Testis (tissue), 3 donors: ENCODE results near the gene GPER1. TPM values are rescaled to one million over a fixed set of nuclear protein-coding genes. Genes with fewer than 3 reads are reported as not detected.
"Not testable (repeated sequence)": the region's sequence is repeated elsewhere in the genome, so short reads cannot be mapped to it uniquely, and the experiment has no call there.

ENCODE experiments used
- DNase-seq: peaks from one replicate; pipeline ENCODE4 v3.0.0-alpha.2; 2019
- H3K27ac ChIP-seq, 2 donors: fragments of 200-600 bp; sonication (generic); one replicate each; pipeline ENCODE4 v1.5.1; 2019
- H3K27me3 ChIP-seq: fragments of 200-600 bp; sonication (generic); one replicate; pipeline ENCODE4 v1.5.1; 2019
- H3K36me3 ChIP-seq: fragments of 200-600 bp; sonication (generic); one replicate; pipeline ENCODE4 v1.5.1; 2017; ENCODE audit warnings: low read depth; ENCODE audit errors: missing control alignments
- H3K4me1 ChIP-seq: fragments of 200-600 bp; sonication (generic); one replicate; pipeline ENCODE4 v1.5.1; 2019
- H3K4me3 ChIP-seq, 2 donors: fragments of 200-600 bp; sonication (generic); one replicate each; pipeline ENCODE4 v1.5.1; 2017 to 2019
- H3K9me3 ChIP-seq: fragments of 200-600 bp; sonication (generic); one replicate; pipeline ENCODE4 v1.5.1; 2017
- POLR2A ChIP-seq: fragments of 450-650 bp; IDR thresholded peaks from one replicate; pipeline ENCODE4 v1.6.1; 2017; ENCODE audit warnings: antibody characterized with exemption, mild to moderate bottlenecking, moderate library complexity
- WGBS, 2 donors: methylation state at CpG; one replicate each; pipeline ENCODE4 v1.1.5; 2018; 5-methylcytosine and 5-hydroxymethylcytosine counted together
- intact Hi-C: fragments of 100-400 bp; cut with DNase I; formaldehyde crosslinking; loops from one replicate; pipeline ENCODE4 v1.15.1; 2023; ENCODE audit warnings: low total_unique reads
- polyA plus RNA-seq: library from polyadenylated mRNA; stranded (reverse); fragments of 350-450 nt; fragmentation: Illumina TruSeq; extraction: RNeasy Lipid Tissue Mini Kit (QIAGEN cat#74804); gene quantifications from one replicate; pipeline ENCODE4 v1.2.3, GENCODE V29; 2014; ENCODE audit warnings: low read depth, low replicate concordance; ENCODE audit not compliant: insufficient read depth
- total RNA-seq, 2 donors: library from RNA; depleted of rRNA; stranded (reverse); fragments of >200 nt; gene quantifications; one replicate each; pipeline ENCODE4 v1.2.3, GENCODE V29; 2016
- TF ChIP-seq, protein P1 (sequence below), 3 experiments: fragments of 450-650 bp in 2 of 3; fragments of 200-600 bp in 1 of 3; sonication (generic) in 1 of 3; IDR thresholded peaks; one replicate each; pipeline ENCODE4 v1.5.1; 2016 to 2019; ENCODE audit warnings: antibody characterized with exemption in 3 of 3, mild to moderate bottlenecking in 2 of 3, moderate library complexity in 1 of 3

GPER1 gene
- total and polyA plus RNA-seq, 3 donors from 2014 or later, result 3.2 to 3.5 (median 3.4) TPM

DNA sequence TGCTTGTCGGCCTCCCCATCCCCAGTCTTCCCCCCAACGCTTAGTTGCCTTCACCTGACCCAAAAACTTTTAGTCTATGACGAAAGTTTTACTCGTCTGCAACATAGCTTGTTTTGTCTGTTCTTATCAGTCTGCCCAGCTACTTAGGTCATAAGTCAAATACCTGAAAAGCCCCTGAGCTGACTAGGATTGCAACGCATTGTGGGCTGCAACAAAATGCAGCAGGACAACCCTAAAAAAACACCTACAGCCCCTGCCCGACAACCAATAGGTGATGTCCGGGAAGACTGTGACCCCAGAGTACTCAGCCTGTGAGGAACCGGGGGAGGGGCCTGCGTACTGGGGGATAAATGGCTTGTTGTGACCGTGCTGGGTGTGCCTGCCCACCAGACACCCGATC, 19.3 kb upstream of the GPER1 start:
- H3K4me3 ChIP-seq, result no peak overlapping the region
- no peaks in the 10 kb centered on the region for H3K27me3 ChIP-seq
- DNase-seq, result no peak
- TF ChIP-seq POLR2A, result no peak
- TF ChIP-seq, protein P1, sequence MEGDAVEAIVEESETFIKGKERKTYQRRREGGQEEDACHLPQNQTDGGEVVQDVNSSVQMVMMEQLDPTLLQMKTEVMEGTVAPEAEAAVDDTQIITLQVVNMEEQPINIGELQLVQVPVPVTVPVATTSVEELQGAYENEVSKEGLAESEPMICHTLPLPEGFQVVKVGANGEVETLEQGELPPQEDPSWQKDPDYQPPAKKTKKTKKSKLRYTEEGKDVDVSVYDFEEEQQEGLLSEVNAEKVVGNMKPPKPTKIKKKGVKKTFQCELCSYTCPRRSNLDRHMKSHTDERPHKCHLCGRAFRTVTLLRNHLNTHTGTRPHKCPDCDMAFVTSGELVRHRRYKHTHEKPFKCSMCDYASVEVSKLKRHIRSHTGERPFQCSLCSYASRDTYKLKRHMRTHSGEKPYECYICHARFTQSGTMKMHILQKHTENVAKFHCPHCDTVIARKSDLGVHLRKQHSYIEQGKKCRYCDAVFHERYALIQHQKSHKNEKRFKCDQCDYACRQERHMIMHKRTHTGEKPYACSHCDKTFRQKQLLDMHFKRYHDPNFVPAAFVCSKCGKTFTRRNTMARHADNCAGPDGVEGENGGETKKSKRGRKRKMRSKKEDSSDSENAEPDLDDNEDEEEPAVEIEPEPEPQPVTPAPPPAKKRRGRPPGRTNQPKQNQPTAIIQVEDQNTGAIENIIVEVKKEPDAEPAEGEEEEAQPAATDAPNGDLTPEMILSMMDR (IDR thresholded peaks at IDR 0.05), result no peak
- H3K9me3 ChIP-seq, result no peaks in the 10 kb centered on the region
- intact Hi-C loops, result no loop called here
- WGBS, 2 donors, result 83 to 89% methylated on average over 7 to 11 of the region's 11 CpGs
- no peak overlapping the region for H3K27ac ChIP-seq
- no peaks in the 10 kb centered on the region for H3K36me3 ChIP-seq
- peaks cover 7% of the 10 kb centered on the region for H3K4me1 ChIP-seq

DNA sequence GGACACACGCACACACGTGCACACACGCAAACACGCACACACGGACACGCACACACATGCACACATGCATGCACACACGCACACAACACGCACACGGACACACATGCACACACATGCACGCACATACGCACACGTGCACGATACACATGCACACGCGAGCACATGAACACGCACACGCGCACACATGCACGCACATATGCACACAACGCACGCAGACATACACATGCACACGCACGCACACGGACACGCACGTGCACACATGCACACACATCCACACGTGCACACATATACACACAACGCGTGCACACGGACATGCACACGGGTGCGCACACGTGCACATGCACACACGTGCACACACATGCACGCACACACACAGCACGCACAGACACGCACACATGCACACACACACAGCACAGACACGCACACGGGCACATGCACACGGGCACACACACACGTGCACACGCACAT, 17.3 kb upstream of the GPER1 start:
- H3K27ac ChIP-seq, result no peak overlapping the region

DNA sequence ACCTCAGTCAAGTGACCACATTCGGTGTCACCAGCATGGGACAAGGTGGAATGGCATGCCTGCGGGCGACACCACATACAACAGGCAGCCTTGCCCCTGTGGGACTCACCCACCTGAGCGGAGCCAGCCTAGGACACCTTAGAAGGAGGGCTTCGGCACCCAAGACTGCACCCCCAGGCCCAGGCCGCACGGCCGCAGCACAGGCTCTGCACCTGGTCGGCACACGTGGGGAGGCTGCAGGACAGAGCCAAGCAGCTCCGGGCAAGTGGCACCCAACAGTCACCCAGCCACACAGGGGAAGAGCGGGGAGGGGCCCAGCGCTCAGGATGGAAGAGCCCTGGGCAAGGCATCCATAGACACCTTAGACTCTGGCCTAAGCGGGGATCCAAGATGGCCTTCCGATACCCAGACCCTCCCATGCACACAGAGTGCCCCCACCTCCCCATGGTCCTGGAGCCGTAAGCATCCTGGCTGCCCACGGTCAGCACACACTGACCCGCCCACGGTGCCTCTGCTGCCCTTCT, 16.1 kb upstream of the GPER1 start:
- intact Hi-C loops, result no loop called here
- Histone ChIP-seq H3K4me1 (peaks cover 10% of the 10 kb centered on the region), H3K27me3 (no peaks in the 10 kb centered on the region), H3K27ac (no peak overlapping the region), H3K36me3 (no peaks in the 10 kb centered on the region), H3K9me3 (no peaks in the 10 kb centered on the region), H3K4me3 (no peak overlapping the region)
- WGBS, 2 donors, result 93 to 95% methylated on average over 6 to 11 of the region's 19 CpGs
- TF ChIP-seq, protein P1 (IDR thresholded peaks at IDR 0.05), result no peak
- TF ChIP-seq POLR2A, result no peak
- no peak for DNase-seq

More for the DNA sequence above, 17.3 kb upstream of the GPER1 start:
- Histone ChIP-seq H3K9me3 (no peaks in the 10 kb centered on the region), H3K27me3 (no peaks in the 10 kb centered on the region), H3K4me3 (no peak overlapping the region), H3K4me1 (peaks cover 4% of the 10 kb centered on the region), H3K36me3 (no peaks in the 10 kb centered on the region)
- intact Hi-C loops, result no loop called here
- no peak for DNase-seq
- WGBS, 2 donors, result 79 to 82% methylated on average over 29 to 42 of the region's 42 CpGs
- no peak for TF ChIP-seq POLR2A
- TF ChIP-seq, protein P1 (IDR thresholded peaks at IDR 0.05), result no peak

DNA sequence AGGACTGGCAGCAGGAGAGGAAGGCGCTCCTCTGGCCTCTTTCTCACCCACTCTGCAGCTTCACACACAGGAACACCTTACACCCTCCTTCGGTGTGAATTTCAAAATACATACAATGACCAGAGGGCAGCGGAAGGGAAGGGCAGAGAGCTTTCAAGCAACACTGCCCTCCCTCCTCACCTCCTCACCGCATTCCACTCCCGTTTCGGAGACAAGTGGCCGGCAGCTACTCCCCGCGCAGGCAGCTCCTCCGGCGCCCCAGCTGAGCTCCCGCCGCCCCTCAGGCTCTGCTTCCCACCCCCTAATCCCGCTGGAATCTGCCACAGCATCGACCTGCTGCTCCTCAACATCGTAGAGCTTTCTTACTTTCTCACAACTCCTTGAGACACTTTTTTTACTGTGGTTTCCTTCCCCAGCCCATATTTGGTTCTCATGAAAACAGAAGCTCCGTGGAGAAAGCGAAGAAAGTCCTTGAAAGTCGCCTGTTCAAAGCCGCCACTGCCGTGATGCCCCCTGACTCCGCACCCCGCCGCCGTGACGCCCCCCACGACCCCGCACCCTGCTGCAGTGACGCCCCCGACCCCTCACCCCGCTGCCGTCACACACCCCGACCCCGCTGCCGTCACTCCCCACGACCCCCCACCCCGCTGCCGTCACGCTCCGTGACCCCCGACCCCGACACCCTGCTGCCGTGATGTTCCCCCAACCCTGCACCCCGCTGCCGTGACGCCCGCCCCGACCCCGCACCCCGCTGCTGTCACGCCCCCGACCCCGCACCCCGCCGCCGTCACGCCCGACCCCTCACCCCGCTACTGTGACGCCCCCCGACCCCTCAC, 14.6 kb upstream of the GPER1 start:
- WGBS, 2 donors, result 53 to 62% methylated on average over 41 of the region's 61 CpGs
- DNase-seq, result no peak
- H3K4me3 ChIP-seq, result no peak overlapping the region
- H3K27me3 ChIP-seq, result no peaks in the 10 kb centered on the region
- intact Hi-C loops, result no loop called here
- H3K4me1 ChIP-seq, result peaks cover 13% of the 10 kb centered on the region
- no peak overlapping the region for H3K27ac ChIP-seq
- TF ChIP-seq, protein P1 (IDR thresholded peaks at IDR 0.05), result no peak
- no peak for TF ChIP-seq POLR2A
- H3K36me3 ChIP-seq, result no peaks in the 10 kb centered on the region
- no peaks in the 10 kb centered on the region for H3K9me3 ChIP-seq

DNA sequence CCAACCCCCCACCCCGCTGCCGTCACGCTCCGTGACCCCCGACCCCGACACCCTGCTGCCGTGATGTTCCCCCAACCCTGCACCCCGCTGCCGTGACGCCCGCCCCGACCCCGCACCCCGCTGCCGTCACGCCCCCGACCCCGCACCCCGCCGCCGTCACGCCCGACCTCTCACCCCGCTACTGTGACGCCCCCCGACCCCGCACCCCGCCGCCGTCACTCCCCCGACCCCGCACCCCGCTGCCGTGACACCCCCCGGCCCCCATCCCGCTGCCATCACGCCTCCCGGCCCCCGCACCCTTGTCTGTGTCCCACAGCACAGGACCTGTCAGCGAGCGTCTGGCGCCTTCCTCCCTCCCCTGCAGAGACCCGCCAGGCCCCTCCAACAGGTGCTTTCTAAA, 13.9 kb upstream of the GPER1 start:
- H3K4me3 ChIP-seq, H3K27ac ChIP-seq, H3K36me3 ChIP-seq, DNase-seq, H3K27me3 ChIP-seq, intact Hi-C loops, H3K9me3 ChIP-seq: not testable (repeated sequence)
- 91 to 98% methylated on average over 5 to 20 of the region's 43 CpGs for WGBS, 2 donors
- H3K4me1 ChIP-seq, result peaks cover 13% of the 10 kb centered on the region
